ENCODE measurements around the gene ZCWPW1. TPM values are rescaled to one million over a fixed set of nuclear protein-coding genes. Genes with fewer than 3 reads are reported as not detected.

Gene ZCWPW1
- total and polyA plus RNA-seq, 2 experiments from 2014 or later: 1.9 to 4.2 TPM

DNA sequence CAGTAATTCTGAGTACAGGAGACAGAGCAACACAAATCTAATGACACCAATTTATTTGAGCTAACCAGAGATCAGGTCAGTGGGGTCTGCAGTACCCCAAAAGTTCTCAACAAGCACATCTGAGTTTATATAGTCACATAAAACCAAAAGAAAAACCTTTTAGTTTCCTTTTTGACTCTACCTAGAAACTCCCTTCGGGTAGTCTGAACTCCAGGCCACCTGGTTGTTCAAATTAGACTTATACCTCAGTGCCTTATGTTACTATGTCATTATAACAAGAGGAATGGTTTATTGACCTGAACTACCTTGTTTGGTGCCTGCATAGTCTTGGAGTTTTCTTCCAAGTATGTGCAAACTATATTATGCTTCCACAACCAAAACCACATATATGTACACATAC, 14.6 kb downstream of the ZCWPW1 start:
- WGBS, 2 experiments (ENCODE audit: low coverage in 1 of 2, low lambda C conversion rate in 2 of 2, missing lambda C conversion rate in 2 of 2): 55 to 68% methylated on average over 1 of the region's 1 CpG

DNA sequence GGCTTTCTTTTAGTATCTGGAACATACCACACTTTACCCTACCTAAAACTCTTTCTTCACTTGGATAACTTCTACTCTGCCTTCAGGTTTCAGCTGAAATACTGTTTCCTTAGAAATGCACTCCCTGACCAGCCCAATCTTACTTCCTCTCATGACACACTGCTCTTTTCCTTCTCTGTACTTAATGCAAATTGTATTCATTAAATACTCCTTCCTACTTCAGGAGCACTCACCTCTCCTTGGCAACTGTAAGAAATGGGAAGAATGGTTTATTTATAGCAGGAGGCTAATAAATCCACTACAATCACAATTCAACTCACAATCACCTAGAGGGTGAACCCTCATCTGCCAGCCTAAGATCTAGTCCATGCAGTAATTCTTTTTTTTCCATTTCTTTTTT, 15.2 kb downstream of the ZCWPW1 start:
- TF ChIP-seq EZH2 (IDR thresholded peaks at IDR 0.05; ENCODE audit: insufficient read depth, poor library complexity, severe bottlenecking) (no peak), EZH2phosphoT487 (IDR thresholded peaks at IDR 0.05; ENCODE audit: insufficient read depth, low read depth) (no peak)
- in situ Hi-C loops (cut with MboI): no loop called here
- Histone ChIP-seq H3F3A (ENCODE audit: insufficient read depth) (no peaks in the 10 kb centered on the region), H3K9me3 (ENCODE audit: low read depth) (no peaks in the 10 kb centered on the region), H3K9ac (no peak overlapping the region), H4K20me1 (ENCODE audit: insufficient read depth) (no peaks in the 10 kb centered on the region), H3K4me2 (ENCODE audit: unreplicated experiment) (no peak overlapping the region), H3K27me3 (replicated peaks; ENCODE audit: insufficient read depth) (no peaks in the 10 kb centered on the region; the same call in 1 of the 2 replicates), H3K27ac (no peak overlapping the region), H3K79me2 (ENCODE audit: insufficient read depth) (no peaks in the 10 kb centered on the region), H3K4me3 (no peak overlapping the region), H3K36me3 (ENCODE audit: low read depth) (no peaks in the 10 kb centered on the region), H3K4me1 (ENCODE audit: insufficient read depth) (no peaks in the 10 kb centered on the region), H3K9me2 (ENCODE audit: insufficient read depth) (no peaks in the 10 kb centered on the region), H2AFZ (no peak overlapping the region)
- no peak for DNase-seq

More for the DNA sequence above, 14.6 kb downstream of the ZCWPW1 start:
- no peaks in the 10 kb centered on the region for H3K4me1 ChIP-seq (ENCODE audit: insufficient read depth)
- H3K36me3 ChIP-seq (ENCODE audit: low read depth): no peaks in the 10 kb centered on the region
- no peak overlapping the region for H3K9ac ChIP-seq
- H3K79me2 ChIP-seq (ENCODE audit: insufficient read depth): no peaks in the 10 kb centered on the region
- H3K9me3 ChIP-seq (ENCODE audit: low read depth): no peaks in the 10 kb centered on the region
- no peaks in the 10 kb centered on the region; the same call in 1 of the 2 replicates for H3K27me3 ChIP-seq (replicated peaks; ENCODE audit: insufficient read depth)
- no peaks in the 10 kb centered on the region for H4K20me1 ChIP-seq (ENCODE audit: insufficient read depth)
- no peaks in the 10 kb centered on the region for H3F3A ChIP-seq (ENCODE audit: insufficient read depth)
- H2AFZ ChIP-seq: no peak overlapping the region
- in situ Hi-C loops (cut with MboI): no loop called here
- no peak overlapping the region for H3K4me3 ChIP-seq
- no peak overlapping the region for H3K27ac ChIP-seq
- no peak for DNase-seq
- no peak overlapping the region for H3K4me2 ChIP-seq (ENCODE audit: unreplicated experiment)
- H3K9me2 ChIP-seq (ENCODE audit: insufficient read depth): no peaks in the 10 kb centered on the region
- no peak for TF ChIP-seq EZH2 (IDR thresholded peaks at IDR 0.05; ENCODE audit: insufficient read depth, poor library complexity, severe bottlenecking)
- TF ChIP-seq EZH2phosphoT487 (IDR thresholded peaks at IDR 0.05; ENCODE audit: insufficient read depth, low read depth): no peak

GRCh38 chr7:100411101-100411500, 17.4 kb downstream of the ZCWPW1 start:
- DNase-seq: no peak
- Histone ChIP-seq H3K4me3 (no peak overlapping the region), H3K9ac (no peak overlapping the region), H3K36me3 (ENCODE audit: low read depth) (no peaks in the 10 kb centered on the region), H3K9me3 (ENCODE audit: low read depth) (no peaks in the 10 kb centered on the region), H3K4me2 (ENCODE audit: unreplicated experiment) (no peak overlapping the region), H2AFZ (no peak overlapping the region), H3F3A (ENCODE audit: insufficient read depth) (0 out of 2 replicates have a peak, but pooled peaks cover 8% of the 10 kb centered on the region), H3K4me1 (ENCODE audit: insufficient read depth) (peaks cover 7% of the 10 kb centered on the region), H3K79me2 (ENCODE audit: insufficient read depth) (no peaks in the 10 kb centered on the region), H3K27me3 (replicated peaks; ENCODE audit: insufficient read depth) (no peaks in the 10 kb centered on the region; the same call in 1 of the 2 replicates), H3K9me2 (ENCODE audit: insufficient read depth) (no peaks in the 10 kb centered on the region), H3K27ac (no peak overlapping the region), H4K20me1 (ENCODE audit: insufficient read depth) (no peaks in the 10 kb centered on the region)
- in situ Hi-C loops (cut with MboI): no loop called here
- TF ChIP-seq EZH2phosphoT487 (IDR thresholded peaks at IDR 0.05; ENCODE audit: insufficient read depth, low read depth) (no peak), EZH2 (IDR thresholded peaks at IDR 0.05; ENCODE audit: insufficient read depth, poor library complexity, severe bottlenecking) (no peak)
- 88 to 89% methylated on average over 6 of the region's 6 CpGs for WGBS, 2 experiments (ENCODE audit: low coverage in 1 of 2, low lambda C conversion rate in 2 of 2, missing lambda C conversion rate in 2 of 2)

DNA sequence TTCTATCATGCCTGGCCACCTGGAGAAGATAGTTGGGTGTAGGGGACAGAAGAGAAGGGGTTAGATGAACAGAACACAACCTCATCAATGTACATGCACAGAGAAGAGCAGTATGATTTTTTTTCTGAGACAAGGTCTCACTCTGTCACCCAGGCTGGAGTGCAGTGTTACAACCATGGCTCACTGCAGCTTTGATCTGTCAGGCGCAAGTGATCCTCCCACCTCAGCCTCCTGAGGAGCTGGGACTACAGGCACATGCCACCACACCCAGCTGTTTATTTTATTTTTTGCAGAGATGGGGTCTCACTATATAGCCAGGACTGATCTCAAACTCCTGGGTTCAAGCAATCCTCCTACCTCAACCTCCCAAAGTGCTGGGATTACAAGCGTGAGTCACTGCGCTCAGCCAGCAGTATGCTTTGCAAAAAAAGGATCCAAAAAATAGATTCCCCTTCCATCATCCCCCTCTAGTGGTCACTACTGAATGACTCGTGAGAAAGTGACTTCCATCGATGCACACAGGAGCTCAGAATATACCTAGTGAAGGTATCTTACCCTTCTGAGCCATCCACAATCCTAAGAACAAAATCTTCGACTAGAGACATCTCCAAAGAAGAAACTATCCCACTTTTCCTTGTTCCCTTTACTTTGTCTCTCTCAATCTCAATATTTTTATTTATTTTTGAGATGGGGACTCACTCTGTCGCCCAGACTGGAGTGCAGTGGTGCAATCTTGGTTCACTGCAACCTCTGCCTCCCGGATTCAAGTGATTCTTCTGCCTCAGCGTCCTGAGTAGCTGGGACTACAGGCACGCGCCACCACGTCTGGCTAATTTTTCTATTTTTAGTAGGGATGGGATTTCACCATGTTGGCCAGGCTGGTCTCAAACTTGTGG, 21.0 kb downstream of the ZCWPW1 start:
- peak; percentile 88 for DNase-seq
- Histone ChIP-seq H4K20me1 (ENCODE audit: insufficient read depth) (no peaks in the 10 kb centered on the region), H3K9ac (no peak overlapping the region), H2AFZ (no peak overlapping the region), H3K27ac (no peak overlapping the region), H3K9me2 (ENCODE audit: insufficient read depth) (no peaks in the 10 kb centered on the region), H3K9me3 (ENCODE audit: low read depth) (no peaks in the 10 kb centered on the region), H3K4me2 (ENCODE audit: unreplicated experiment) (no peak overlapping the region), H3K36me3 (ENCODE audit: low read depth) (no peaks in the 10 kb centered on the region), H3F3A (ENCODE audit: insufficient read depth) (0 out of 2 replicates have a peak, but pooled peaks cover 8% of the 10 kb centered on the region), H3K79me2 (ENCODE audit: insufficient read depth) (no peaks in the 10 kb centered on the region), H3K4me3 (no peak overlapping the region), H3K4me1 (ENCODE audit: insufficient read depth) (peaks cover 7% of the 10 kb centered on the region), H3K27me3 (replicated peaks; ENCODE audit: insufficient read depth) (no peaks in the 10 kb centered on the region; the same call in 1 of the 2 replicates)
- TF ChIP-seq EZH2 (IDR thresholded peaks at IDR 0.05; ENCODE audit: insufficient read depth, poor library complexity, severe bottlenecking): no peak
- no peak for TF ChIP-seq EZH2phosphoT487 (IDR thresholded peaks at IDR 0.05; ENCODE audit: insufficient read depth, low read depth)
- WGBS, 2 experiments (ENCODE audit: low coverage in 1 of 2, low lambda C conversion rate in 2 of 2, missing lambda C conversion rate in 2 of 2): 33 to 35% methylated on average over 12 of the region's 12 CpGs
- in situ Hi-C loops (cut with MboI): no loop called here
